Renal cortical epithelial cell (primary cell): Measurements from ENCODE around the gene LRP1-AS. TPM values are rescaled to one million over a fixed set of nuclear protein-coding genes. Genes with fewer than 3 reads are reported as not detected.
A peak's percentile ranks its signal among the peaks of the same experiment; 100 is the strongest.

Experiments used
- DNase-seq: peaks from one replicate; pipeline ENCODE4 v3.0.0-alpha.2; 2011; ENCODE audit warnings: low read depth
- total RNA-seq: library from RNA; depleted of rRNA; stranded (reverse); fragments of >200 nt; gene quantifications from 2 replicates; pipeline ENCODE4 v1.2.3, GENCODE V29; 2014

LRP1-AS gene
- total RNA-seq, 1 donor from 2014 or later = not detected

DNA sequence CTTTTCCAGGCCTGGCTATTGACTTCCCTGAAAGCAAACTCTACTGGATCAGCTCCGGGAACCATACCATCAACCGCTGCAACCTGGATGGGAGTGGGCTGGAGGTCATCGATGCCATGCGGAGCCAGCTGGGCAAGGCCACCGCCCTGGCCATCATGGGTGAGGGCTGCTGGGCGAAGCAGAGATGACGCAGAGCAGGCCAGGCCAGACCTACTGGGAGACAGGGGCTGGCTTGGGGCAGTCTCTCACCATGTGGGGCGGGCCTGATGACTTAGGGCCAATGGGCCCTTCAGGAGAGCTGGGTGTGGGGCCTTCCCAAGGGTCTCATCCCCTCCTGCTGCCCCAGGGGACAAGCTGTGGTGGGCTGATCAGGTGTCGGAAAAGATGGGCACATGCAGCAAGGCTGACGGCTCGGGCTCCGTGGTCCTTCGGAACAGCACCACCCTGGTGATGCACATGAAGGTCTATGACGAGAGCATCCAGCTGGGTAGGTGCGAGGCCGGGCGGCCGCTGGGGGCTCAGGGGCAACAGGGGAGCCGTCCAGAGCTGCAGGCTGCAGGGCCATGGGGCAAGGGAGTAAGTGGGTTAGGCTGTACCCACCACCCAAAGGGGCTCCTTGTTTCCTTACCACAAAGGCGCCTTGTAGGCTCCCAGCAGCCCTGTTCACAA, 33.0 kb upstream of the LRP1-AS start:
- DNase-seq = no peak

DNA sequence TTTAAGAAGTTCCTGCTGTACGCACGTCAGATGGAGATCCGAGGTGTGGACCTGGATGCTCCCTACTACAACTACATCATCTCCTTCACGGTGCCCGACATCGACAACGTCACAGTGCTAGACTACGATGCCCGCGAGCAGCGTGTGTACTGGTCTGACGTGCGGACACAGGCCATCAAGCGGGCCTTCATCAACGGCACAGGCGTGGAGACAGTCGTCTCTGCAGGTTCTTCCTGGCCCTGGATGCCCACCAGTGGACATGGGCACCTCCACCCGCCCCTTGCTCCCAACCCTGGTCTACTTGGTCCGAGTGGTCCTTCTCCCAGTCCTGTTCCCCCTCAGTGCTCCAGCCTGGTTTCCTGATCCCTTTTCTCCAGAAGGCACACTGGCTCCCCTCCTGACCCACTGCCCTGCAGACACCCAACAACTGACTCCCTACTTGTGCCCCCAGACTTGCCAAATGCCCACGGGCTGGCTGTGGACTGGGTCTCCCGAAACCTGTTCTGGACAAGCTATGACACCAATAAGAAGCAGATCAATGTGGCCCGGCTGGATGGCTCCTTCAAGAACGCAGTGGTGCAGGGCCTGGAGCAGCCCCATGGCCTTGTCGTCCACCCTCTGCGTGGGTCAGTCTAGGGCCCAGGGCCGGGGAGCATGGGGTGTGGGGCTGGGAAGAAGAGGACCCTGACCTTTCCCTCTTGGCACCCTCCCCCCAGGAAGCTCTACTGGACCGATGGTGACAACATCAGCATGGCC, 32.1 kb upstream of the LRP1-AS start:
- DNase-seq = no peak

DNA sequence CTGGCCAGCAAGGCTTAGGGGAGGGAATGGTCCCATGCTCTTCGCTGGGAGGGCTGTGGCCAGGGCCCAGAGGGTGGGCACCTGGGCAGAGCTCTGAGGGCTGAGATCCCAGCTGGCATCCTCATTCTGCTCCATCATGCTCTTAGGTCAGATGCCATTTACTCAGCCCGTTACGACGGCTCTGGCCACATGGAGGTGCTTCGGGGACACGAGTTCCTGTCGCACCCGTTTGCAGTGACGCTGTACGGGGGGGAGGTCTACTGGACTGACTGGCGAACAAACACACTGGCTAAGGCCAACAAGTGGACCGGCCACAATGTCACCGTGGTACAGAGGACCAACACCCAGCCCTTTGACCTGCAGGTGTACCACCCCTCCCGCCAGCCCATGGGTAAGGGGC, 30.8 kb upstream of the LRP1-AS start:
- no peak for DNase-seq

DNA sequence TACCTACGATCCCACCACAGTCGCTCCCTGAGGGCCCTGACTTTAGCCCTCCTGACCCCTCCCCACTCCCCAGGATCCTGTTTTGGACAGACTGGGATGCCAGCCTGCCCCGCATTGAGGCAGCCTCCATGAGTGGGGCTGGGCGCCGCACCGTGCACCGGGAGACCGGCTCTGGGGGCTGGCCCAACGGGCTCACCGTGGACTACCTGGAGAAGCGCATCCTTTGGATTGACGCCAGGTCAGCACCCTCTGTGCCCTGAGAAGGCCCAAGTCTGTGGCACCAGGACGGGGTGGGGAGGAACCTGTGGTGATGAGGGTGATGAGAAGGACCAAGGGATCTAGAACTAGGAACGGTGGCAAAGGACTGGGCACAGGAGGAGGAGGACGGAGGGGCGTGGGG, 29.9 kb upstream of the LRP1-AS start:
- no peak for DNase-seq

DNA sequence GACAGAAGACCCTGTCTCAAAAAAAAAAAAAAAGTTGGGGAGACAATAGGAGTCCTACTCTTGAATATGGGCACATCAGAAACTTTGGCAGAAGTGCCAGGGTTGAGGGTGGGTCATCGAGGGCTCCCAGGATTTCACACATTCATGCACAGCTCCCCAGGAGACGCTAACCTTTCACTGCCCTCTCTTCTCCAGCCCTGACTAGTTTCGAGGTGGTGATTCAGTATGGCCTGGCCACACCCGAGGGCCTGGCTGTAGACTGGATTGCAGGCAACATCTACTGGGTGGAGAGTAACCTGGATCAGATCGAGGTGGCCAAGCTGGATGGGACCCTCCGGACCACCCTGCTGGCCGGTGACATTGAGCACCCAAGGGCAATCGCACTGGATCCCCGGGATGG, 29.4 kb upstream of the LRP1-AS start:
- DNase-seq = peak; percentile 6

DNA sequence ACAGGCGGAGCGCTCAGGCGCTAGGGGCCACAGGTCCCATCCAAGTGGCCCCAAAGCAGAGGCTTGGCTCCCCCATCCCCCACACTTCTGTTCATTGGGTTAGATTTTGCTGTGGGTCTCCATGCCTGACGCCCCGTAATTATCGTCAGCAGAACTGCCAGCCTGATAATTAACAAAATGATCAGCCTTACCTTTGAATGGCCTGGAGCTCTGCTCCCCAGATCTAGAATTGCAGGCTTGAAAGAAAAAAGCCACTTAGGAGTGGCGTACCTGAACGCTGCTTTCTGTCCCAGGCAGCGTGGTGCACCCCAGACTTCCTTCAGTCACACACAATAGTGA, 28.7 kb upstream of the LRP1-AS start:
- DNase-seq = no peak

DNA sequence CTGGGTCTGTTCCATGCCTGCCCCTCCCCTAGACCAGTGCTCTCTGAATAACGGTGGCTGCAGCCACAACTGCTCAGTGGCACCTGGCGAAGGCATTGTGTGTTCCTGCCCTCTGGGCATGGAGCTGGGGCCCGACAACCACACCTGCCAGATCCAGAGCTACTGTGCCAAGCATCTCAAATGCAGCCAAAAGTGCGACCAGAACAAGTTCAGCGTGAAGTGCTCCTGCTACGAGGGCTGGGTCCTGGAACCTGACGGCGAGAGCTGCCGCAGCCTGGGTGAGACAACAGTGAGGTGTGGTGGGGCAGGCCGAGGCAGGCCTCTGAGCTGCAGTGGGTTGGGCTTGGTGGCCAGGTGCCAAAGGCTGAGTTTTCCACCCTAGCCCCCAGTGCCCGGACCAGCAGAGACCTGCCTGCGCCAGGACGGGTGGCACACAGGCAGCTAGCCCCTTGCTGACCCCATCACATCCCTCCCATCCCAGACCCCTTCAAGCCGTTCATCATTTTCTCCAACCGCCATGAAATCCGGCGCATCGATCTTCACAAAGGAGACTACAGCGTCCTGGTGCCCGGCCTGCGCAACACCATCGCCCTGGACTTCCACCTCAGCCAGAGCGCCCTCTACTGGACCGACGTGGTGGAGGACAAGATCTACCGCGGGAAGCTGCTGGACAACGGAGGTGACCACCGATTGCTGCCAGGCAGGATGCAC, 28.2 kb upstream of the LRP1-AS start:
- peak; percentile 11 for DNase-seq

DNA sequence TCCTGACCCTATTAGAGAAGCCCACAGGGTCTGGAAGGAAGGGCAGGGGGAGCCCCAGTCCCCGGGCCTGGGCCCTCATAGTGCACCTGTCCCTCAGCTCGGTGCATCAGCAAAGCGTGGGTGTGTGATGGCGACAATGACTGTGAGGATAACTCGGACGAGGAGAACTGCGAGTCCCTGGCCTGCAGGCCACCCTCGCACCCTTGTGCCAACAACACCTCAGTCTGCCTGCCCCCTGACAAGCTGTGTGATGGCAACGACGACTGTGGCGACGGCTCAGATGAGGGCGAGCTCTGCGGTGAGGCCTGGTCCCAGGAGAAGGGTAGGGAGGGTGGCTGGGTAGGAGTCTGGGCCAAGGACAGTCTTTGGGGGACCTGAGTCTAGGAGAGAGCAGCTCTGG, 26.3 kb upstream of the LRP1-AS start:
- no peak for DNase-seq

DNA sequence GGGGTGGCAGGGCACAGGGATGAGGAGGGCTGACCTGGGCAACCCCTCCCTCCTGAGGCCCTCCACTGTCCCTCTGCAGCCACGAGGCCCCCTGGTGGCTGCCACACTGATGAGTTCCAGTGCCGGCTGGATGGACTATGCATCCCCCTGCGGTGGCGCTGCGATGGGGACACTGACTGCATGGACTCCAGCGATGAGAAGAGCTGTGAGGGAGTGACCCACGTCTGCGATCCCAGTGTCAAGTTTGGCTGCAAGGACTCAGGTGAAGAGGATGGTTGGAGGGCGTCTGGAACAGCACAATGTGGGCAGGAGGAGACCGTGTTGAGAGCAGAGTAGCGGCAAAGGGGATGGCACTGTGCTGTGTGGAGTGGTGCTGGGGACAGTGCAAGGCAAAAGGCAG, 25.7 kb upstream of the LRP1-AS start:
- DNase-seq = no peak

DNA sequence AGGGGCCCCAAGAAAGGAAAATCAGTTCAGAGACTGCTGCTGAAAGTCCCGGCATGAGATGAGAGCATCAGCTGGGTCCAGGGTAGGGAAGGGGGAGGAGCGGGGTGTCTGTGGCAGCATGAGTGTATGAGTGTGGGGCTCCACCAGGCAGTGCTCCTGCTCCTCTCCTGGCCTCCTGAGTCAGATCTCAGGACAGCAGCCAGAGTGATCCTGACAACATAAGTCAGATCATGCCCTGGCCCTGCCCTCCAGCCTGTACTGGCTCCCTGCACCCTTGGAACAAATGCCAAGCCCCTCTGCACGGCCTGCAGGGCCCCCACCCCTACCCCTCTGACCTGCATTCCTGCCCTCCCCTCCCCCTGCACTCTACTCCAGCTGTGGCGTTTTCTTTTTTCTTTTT, 24.2 kb upstream of the LRP1-AS start:
- no peak for DNase-seq

DNA sequence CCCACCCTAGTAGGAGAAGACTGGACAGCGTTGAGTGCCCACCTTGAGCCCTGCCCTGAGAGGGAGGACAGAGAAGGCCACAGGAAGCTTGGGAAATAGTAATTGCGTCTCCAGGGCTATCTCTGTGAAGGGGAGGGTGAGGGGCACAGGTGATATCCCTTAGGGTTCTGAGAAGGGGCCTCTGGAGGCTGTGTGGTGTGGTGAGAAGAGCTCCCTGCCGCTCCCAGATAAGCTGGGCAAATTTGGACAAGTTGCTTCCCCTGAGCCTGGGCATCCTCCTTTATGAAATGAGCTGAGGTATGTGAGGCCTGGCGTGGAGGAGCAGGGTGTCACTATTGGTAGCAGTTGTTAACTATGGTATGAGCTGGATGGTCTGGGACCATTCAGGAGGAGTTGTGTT, 23.5 kb upstream of the LRP1-AS start:
- DNase-seq = no peak

DNA sequence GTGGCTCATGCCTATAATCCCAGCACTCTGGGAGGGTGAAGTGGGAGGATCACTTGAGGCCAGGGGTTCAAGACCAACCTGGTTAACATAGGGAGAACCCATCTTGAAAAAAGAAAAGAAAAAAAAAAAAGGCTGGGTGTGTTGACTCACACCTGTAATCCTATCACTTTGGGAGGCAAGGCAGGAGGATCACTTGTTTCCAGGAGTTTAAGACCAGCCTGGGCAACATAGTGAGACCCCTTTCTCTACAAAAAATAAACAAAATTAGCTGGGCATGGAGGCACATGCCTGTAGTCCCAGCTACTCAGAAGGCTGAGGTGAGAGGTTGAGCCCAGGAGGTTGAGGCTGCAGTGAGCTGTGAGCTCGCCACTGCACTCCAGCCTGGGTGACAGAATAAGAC, 23.0 kb upstream of the LRP1-AS start:
- DNase-seq = no peak

DNA sequence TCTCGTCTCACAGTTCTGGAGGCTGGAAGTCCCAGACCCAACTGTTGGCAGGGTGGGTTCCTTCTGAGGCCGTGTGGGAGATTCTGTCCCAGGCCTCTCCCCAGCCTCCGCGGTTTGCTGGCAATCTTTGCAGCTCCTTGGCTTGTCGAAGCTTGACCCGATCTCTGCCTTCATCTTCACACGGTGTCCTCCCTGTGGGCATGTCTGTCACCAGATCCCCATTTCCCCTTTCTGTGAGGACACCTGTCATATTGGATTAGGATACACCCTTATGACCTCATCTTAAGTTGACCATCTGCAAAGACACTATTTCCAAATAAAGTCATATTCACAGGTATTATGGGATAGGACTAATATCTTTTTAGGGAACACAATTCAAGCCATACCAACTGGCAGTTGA, 22.6 kb upstream of the LRP1-AS start:
- no peak for DNase-seq

DNA sequence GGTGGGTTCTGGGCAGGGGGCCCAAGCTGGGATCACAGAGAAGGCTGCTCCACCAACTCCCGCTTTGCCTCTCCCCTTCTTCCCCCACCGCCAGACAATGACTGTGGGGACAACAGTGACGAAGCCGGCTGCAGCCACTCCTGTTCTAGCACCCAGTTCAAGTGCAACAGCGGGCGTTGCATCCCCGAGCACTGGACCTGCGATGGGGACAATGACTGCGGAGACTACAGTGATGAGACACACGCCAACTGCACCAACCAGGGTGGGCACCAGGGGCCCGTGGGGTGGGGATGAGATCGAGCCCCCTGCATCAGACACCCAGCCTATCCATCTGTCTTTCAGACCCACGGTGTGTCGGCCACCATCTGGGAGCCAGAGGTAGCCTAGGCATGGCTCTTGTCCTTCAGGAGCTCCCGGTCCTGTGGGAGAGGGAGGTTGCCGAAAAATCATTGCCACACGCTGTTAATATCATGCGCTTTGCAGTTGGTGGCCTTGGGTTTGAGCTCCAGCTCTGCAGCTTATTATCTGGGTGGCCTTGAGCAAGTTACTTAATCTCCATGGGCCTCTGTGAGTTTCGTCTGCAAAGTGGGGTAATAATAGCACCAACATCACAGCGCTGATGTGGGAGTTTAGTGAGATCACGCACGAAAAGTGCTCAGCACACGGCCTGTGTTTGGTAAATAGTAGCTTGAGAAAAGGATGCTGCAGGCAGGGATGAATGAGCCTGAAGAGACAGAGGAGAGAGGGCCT, 21.8 kb upstream of the LRP1-AS start:
- no peak for DNase-seq

DNA sequence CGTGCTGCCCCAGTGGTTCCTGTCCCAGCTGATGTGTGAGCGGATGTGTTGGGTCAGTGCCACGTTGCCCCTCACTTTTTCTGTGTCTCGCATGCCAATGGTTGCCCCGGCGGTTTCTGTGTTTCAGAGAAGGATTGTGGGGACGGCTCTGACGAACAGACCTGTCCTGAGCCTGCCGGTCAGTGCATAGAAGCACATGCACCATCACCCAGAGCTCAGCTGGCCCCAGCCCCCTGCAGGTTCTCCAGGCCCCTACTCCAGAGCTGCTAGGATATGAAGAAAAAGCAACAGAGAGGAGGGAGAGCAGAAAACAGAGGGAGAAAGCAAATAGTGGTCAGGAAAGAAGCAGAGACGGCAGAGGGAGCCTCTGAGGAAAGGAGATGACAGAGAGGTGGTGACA, 20.6 kb upstream of the LRP1-AS start:
- DNase-seq = no peak

DNA sequence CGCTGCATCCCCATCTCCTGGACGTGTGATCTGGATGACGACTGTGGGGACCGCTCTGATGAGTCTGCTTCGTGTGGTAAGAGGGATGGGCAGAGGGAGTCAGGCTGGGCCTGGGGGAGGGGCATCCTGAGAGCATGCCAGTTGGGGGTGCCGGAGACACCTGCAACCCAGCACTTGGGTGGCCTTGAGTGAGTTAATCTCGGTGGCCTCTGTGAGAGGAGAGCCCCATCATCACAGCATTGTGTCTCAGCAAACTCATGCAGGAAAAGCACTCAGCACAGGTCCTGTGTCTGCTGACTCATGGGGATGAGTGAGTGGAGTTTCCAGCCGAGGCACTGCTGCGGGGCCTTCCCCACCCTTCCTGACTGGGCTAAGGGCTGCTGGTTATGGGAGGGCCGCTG, 19.6 kb upstream of the LRP1-AS start:
- peak; percentile 52 for DNase-seq

DNA sequence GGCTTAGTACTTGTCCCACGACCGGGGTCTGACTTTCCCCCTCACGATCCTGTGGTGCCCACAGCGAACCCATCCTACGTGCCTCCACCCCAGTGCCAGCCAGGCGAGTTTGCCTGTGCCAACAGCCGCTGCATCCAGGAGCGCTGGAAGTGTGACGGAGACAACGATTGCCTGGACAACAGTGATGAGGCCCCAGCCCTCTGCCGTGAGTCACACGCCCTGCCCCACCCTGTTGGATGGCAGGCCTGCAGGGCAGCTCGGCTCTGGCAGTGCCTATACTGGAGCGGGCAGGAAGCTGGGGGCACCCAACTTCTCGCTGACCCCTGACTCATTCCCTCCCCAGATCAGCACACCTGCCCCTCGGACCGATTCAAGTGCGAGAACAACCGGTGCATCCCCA, 18.3 kb upstream of the LRP1-AS start:
- no peak for DNase-seq

DNA sequence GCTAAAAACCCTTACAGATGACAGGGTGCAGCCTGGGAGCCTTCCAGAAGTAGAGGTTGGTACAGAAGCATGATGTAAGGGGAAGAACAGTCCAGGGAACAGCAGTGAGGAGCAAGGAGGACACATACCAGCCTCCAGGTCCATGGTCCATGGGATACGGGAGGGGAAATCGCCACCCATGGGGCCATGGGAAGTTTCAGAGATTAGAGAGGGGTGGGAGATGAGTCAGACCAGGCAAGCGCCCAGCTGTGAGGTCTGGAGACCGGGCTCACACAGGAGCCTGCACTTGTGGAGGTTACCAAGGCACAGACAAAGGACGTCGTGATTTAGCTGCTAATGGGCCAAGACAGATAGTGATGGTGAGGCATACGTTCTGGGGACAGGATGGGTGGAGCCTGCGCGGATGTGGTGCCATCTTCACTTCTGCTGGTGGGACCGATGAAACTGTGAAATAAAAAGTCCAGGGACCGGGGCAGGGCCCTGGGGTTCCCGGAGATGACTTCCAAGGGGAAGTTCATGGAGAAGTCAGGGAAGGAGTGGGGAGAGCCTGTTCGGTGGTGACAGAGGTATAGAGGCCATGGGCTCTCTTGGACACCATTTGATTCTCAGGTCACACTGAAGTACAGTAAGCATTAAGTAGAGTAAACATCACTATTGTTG, 17.7 kb upstream of the LRP1-AS start:
- DNase-seq = no peak

DNA sequence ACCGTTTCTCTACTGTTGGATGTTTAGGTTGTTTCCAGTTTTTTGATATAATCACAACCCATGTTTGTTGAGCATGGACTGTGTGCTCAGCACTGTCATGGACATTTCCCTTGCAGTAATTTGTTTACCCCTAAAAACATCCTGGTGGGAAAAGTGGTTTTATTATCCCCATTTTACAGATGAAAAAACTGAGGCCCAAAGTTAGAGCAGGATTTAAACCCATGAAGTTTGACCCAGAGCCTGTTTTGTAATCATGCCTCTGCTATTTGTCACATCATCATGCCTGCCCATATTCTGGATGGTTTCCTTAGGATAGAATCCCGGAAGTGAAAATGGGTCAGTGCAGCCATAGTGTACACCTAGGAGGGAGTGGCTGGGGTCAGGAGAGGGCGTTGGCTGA, 17.0 kb upstream of the LRP1-AS start:
- DNase-seq = no peak

DNA sequence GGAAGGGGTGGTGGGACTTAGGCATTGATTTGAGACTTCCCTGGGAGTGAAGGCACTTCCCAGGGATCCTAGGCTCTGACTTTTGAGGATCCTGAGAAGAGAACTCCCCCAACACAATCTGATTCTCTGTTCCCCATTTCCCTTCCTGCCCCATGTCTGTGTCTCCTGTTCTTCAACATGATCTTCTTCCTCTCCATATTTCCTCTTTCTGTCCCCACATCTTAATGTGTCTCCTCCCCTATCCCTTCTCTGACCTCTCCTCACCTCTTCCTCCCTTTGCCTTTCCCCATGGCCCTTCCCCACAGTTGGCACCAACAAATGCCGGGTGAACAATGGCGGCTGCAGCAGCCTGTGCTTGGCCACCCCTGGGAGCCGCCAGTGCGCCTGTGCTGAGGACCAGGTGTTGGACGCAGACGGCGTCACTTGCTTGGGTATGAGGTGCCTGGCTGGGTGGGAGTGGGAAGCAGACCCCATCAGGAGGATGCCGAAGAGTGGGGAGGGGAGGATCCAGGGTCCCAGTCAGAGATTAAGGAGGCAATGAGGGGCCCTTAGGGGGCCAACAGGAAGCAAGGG, 15.2 kb upstream of the LRP1-AS start:
- DNase-seq = no peak

DNA sequence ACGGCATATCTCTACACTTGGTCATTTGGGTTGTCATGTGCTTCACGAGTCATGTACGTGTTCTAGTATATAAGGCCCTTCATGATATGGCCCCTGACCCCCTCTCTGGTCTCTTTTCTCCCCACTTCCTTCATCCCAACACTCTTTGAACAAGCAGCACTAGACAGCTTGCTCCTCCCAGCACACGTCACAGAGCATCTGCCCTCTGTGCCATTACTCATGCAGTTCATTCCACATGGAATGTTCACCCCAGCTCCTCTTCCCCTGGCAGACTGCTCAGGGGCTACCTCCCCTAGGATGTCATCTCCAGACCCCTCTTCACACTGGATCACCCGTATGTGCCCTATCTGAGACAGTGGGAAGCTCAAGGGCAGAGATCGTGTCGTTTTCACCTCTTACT, 14.1 kb upstream of the LRP1-AS start:
- no peak for DNase-seq

DNA sequence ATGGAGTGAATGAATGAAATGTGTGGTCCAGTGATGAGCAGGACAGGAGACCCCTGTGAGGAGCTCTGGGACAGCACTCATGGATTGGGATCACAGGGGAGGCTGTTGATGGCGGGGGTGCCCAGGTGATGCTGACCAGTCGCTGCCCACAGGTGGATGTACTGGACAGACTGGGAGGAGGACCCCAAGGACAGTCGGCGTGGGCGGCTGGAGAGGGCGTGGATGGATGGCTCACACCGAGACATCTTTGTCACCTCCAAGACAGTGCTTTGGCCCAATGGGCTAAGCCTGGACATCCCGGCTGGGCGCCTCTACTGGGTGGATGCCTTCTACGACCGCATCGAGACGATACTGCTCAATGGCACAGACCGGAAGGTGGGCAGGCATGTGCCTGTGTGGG, 13.3 kb upstream of the LRP1-AS start:
- DNase-seq = no peak
